ENCODE data around the gene SRPX.

DNA sequence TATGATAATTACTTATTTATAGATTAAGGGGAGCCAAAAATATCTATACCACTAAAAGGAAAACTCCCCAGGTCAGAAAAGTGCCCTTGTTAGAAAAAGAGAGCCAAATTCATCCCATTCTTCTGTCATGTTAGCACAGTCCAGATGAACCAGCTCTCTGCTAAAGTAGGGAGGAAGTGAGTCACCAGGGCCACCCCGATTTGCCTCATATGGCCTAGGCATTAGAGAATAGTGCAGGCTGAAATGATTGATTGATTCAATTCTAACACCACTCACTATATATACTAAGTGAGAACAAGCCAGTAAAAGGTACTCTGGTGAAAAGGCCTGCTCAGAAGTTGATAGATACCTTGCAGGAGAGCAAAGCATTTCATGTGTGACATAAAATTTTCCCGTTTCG is 94.5 kb downstream of the SRPX start:
- TF ChIP-seq, protein P1, sequence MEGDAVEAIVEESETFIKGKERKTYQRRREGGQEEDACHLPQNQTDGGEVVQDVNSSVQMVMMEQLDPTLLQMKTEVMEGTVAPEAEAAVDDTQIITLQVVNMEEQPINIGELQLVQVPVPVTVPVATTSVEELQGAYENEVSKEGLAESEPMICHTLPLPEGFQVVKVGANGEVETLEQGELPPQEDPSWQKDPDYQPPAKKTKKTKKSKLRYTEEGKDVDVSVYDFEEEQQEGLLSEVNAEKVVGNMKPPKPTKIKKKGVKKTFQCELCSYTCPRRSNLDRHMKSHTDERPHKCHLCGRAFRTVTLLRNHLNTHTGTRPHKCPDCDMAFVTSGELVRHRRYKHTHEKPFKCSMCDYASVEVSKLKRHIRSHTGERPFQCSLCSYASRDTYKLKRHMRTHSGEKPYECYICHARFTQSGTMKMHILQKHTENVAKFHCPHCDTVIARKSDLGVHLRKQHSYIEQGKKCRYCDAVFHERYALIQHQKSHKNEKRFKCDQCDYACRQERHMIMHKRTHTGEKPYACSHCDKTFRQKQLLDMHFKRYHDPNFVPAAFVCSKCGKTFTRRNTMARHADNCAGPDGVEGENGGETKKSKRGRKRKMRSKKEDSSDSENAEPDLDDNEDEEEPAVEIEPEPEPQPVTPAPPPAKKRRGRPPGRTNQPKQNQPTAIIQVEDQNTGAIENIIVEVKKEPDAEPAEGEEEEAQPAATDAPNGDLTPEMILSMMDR (conservative IDR thresholded peaks at IDR 0.05 in 1 of 2, IDR thresholded peaks at IDR 0.05 in 1 of 2; ENCODE audit: extremely low read depth in 1 of 2, insufficient read depth in 1 of 2, low read depth in 1 of 2, low read length in 2 of 2), result no peak
- TF ChIP-seq EZH2 (IDR thresholded peaks at IDR 0.05; ENCODE audit: borderline replicate concordance, low read length), result no peak

Measured in mammary epithelial cell (primary cell).